ENCODE data around the gene ATF3. TPM values are rescaled to one million over a fixed set of nuclear protein-coding genes. Genes with fewer than 3 reads are reported as not detected.
"Not testable (repeated sequence)": the region's sequence is repeated elsewhere in the genome, so short reads cannot be mapped to it uniquely, and the experiment has no call there.

ATF3 gene
- total and polyA plus RNA-seq, 8 donors: 8.3 to 28.8 (median 20.4) TPM

- H3K36me3 ChIP-seq: no peaks in the 10 kb centered on the region
- ATAC-seq (no peak), DNase-seq (no peak), FAIRE-seq (no peak)
- no peaks in the 10 kb centered on the region for H3K4me1 ChIP-seq
- intact Hi-C loops (cut with DNase I): no loop called here
- no peak for TF ChIP-seq CTCF (IDR thresholded peaks at IDR 0.05)
- WGBS, 2 donors: 72 to 73% methylated on average over 5 of the region's 5 CpGs
- H3K27ac ChIP-seq: no peak overlapping the region
- no peak overlapping the region for H3K4me3 ChIP-seq
- no peaks in the 10 kb centered on the region for H3K27me3 ChIP-seq
- H3K9me3 ChIP-seq: no peaks in the 10 kb centered on the region
Observed at GRCh38 chr1:212656730-212657129, 48.2 kb downstream of the ATF3 start.

GRCh38 chr1:212658250-212658649 lies 49.7 kb downstream of the ATF3 start:
- WGBS, 2 donors: 37 to 41% methylated on average over 7 of the region's 7 CpGs
- H3K9me3 ChIP-seq; ATAC-seq; DNase-seq; H3K27me3 ChIP-seq; intact Hi-C loops (cut with DNase I); H3K4me1 ChIP-seq; FAIRE-seq; H3K27ac ChIP-seq; H3K36me3 ChIP-seq; H3K4me3 ChIP-seq: not testable (repeated sequence)

GRCh38 chr1:212664409-212665199 lies 56.0 kb downstream of the ATF3 start:
- TF ChIP-seq CTCF (IDR thresholded peaks at IDR 0.05): no peak
- H3K4me1 ChIP-seq: peaks cover 0 to 4% (median 0%) of the 10 kb centered on the region in 3 donors
- H3K36me3 ChIP-seq: no peaks in the 10 kb centered on the region
- peak overlapping the region in 1 of 4 donors; percentile 55 for H3K4me3 ChIP-seq
- no peak overlapping the region for H3K27ac ChIP-seq
- intact Hi-C loops (cut with DNase I): loop anchor here in 1 of 3 donors (5.0 kb wide), 1 partner anchor 123 kb away; no protein-coding TSS in a partner anchor
- ATAC-seq (no peak), FAIRE-seq (no peak), DNase-seq (no peak)
- WGBS, 2 donors: 57 to 63% methylated on average over 11 of the region's 11 CpGs
- no peaks in the 10 kb centered on the region for H3K9me3 ChIP-seq
- no peaks in the 10 kb centered on the region for H3K27me3 ChIP-seq

- no peak overlapping the region for H3K27ac ChIP-seq
- peak overlapping the region; percentile 27 to 55 (median 46) for H3K4me3 ChIP-seq
- DNase-seq (peak; percentile 69 to 94 (median 82)), FAIRE-seq (no peak), ATAC-seq (peak; percentile 97 to 99 (median 98))
- no peaks in the 10 kb centered on the region for H3K27me3 ChIP-seq
- 9 to 16% methylated on average over 29 to 37 of the region's 37 CpGs for WGBS, 2 donors
- peak; percentile 92 to 96 (median 94) for TF ChIP-seq CTCF (IDR thresholded peaks at IDR 0.05)
- intact Hi-C loops (cut with DNase I): loop anchor here in 1 of 3 donors (5.0 kb wide), 1 partner anchor 122 kb away; no protein-coding TSS in a partner anchor
- H3K36me3 ChIP-seq: no peaks in the 10 kb centered on the region
- no peaks in the 10 kb centered on the region for H3K9me3 ChIP-seq
- H3K4me1 ChIP-seq: peaks cover 0 to 4% (median 0%) of the 10 kb centered on the region in 3 donors
Observed at GRCh38 chr1:212665241-212666115, 56.9 kb downstream of the ATF3 start.

- H3K27me3 ChIP-seq: no peaks in the 10 kb centered on the region
- no peaks in the 10 kb centered on the region for H3K36me3 ChIP-seq
- no peak overlapping the region for H3K27ac ChIP-seq
- peaks cover 0 to 4% (median 0%) of the 10 kb centered on the region in 3 donors for H3K4me1 ChIP-seq
- no peak overlapping the region for H3K4me3 ChIP-seq
- WGBS, 2 donors: 69 to 72% methylated on average over 10 of the region's 10 CpGs
- intact Hi-C loops (cut with DNase I): loop anchor here in 1 of 3 donors (5.0 kb wide), 1 partner anchor 121 kb away; no protein-coding TSS in a partner anchor
- DNase-seq (no peak), FAIRE-seq (no peak), ATAC-seq (no peak)
- TF ChIP-seq CTCF (IDR thresholded peaks at IDR 0.05): no peak
- no peaks in the 10 kb centered on the region for H3K9me3 ChIP-seq
Observed at GRCh38 chr1:212666116-212666775, 57.7 kb downstream of the ATF3 start.

All from pancreas (tissue), 10 donors.